Glomerular endothelial cell (primary cell): Measurements from ENCODE around the gene SV2B. TPM values are rescaled to one million over a fixed set of nuclear protein-coding genes. Genes with fewer than 3 reads are reported as not detected.
"Not testable (repeated sequence)": the region's sequence is repeated elsewhere in the genome, so short reads cannot be mapped to it uniquely, and the experiment has no call there.

Source experiments
- DNase-seq: peaks from one replicate; pipeline ENCODE4 v3.0.0-alpha.2; 2011; ENCODE audit warnings: low read depth, low spot score; ENCODE audit errors: extremely low read depth
- total RNA-seq: library from RNA; depleted of rRNA; stranded (reverse); fragments of >200 nt; gene quantifications from 2 replicates; pipeline ENCODE4 v1.2.3, GENCODE V29; 2015

The SV2B gene, protein sequence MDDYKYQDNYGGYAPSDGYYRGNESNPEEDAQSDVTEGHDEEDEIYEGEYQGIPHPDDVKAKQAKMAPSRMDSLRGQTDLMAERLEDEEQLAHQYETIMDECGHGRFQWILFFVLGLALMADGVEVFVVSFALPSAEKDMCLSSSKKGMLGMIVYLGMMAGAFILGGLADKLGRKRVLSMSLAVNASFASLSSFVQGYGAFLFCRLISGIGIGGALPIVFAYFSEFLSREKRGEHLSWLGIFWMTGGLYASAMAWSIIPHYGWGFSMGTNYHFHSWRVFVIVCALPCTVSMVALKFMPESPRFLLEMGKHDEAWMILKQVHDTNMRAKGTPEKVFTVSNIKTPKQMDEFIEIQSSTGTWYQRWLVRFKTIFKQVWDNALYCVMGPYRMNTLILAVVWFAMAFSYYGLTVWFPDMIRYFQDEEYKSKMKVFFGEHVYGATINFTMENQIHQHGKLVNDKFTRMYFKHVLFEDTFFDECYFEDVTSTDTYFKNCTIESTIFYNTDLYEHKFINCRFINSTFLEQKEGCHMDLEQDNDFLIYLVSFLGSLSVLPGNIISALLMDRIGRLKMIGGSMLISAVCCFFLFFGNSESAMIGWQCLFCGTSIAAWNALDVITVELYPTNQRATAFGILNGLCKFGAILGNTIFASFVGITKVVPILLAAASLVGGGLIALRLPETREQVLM
- 9.9 and 28.6 TPM in 2 replicates for total RNA-seq

DNA sequence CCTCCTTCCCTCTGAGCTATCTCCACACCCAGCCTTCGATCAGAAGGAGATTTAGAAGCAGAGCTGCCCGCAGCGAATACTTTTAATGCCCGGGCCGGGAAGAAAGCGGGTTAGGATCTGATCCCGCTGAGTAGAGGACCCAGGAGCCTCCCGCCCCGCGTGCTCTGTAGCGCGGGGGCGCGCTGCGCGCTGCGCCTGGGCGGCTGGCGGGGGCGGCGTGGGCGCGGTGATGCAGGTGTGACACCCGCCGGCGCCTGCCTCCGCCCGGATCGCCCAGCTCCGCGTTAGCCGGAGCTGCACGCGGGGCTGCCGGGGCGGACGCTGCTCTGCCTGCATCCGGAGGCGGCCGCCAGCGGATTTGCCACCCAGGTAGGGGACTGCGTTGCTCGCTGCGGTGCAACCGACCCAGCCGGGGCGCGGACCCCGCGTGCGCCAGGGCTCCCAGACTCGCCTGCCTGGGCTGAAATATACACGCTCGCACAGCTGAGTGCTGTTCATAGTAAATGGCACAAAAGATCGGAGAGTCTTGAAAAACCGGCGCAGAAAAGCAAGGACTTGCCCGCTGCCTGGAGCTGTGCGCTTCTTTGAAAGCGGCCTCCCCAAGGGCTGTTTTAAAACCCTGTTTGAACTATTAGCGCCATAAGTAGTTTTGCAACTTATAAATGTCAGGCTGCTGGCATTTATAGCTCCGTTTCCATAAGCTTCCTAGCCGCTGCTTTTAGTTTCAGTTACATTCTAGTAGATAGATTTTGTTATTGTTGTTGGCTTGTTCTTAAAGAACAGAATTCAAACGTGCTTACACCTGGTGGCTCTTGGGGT is at the start of gene SV2B:
Gene SV2B, plus strand, starts transcription at position 263 of the 819 bp plus-strand sequence. CDS start 126,007 bp downstream, outside the sequence.
- DNase-seq: no peak

DNA sequence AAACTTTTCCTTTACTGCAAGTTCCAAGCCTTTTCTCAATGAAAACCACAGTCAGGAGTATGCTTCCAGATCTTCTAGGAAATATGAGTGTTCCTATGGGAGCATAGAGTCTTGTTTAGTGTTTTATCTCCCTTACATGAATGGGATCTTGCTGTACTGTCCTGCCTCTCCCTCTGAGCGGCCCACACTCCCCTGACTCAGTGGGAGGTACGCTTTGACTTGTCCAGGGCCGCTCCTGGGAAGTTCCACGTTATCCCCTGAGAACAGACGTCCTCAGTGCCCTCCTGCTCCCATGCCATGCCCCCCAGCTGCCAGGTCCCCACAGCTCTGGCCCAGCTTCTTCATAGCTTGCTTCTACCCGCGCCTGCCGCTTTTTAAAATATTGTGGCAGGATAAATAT is 48.8 kb upstream of the SV2B start:
- no peak for DNase-seq

DNA sequence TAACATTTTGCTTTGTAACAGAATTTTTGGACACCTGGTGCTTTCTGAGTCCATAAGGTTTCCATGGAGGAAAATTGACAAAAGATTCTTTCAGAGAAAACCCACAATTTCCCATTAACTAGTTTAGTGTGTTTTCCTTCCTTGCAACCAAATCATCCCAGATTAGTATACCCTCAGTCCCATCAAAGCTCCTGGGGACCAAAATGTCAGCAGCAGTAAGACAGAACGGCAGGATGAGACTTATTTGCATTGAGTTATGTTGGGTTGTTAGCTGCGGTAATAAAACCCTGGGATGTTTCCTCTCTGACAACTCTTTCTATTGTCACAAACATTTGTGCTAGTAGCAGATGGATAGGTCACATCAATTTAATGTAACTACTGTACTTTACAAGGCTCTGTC is 45.2 kb upstream of the SV2B start:
- no peak for DNase-seq

DNA sequence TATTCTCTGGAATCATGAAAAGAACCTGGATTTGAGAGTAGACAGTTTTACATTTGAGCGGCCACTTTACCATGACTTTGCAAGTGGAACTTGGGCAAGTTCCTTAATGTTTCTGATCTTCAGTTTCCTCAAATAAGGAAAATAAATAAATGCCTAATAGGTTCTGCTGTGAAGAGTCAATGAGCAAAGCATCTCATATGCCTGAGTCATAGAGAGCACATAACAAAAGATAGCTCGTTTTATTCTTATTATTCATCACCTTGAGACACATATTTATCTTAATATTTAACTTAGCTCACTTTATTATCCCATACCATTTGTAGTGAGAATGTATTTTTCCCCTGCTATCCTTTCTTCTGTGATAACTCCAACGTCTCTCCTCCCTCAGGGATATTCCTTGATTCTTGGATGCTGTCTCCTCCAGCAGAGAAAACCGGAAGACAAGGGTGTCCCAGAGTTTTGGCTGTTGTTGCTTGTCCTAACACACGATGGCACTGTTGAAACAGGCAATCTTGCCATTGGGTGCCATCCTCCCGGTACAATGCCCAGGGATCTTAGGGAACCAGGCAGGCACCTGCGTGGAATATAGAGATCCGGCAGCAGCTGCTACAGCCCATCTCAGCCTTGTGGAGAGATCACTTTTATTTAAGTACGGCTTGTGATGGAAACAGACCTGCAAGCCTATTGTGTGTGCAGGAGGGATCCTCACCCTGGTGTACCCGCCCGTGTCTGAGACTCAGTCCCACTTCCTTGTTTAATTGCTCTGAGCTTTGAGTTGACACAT is 44.3 kb upstream of the SV2B start:
- peak; percentile 10 for DNase-seq

DNA sequence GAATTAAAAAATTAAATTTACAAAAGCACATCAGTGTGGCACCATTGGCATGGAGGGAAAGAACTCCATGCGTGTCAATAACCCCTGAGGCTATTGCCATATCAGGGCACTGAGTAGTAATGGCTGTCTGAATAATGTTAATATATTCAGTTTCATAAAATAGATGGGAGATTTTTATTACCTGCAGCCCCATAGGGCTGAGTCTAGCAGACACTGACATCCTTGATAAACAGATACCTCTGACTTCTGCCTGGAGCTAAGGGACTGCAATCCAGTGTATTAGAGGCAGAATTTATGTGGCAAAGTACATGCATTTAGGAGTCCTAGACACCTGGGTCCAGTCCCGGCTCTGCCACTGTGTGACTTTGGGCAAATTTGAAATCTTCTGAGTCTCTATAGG is 38.8 kb upstream of the SV2B start:
- DNase-seq: no peak

DNA sequence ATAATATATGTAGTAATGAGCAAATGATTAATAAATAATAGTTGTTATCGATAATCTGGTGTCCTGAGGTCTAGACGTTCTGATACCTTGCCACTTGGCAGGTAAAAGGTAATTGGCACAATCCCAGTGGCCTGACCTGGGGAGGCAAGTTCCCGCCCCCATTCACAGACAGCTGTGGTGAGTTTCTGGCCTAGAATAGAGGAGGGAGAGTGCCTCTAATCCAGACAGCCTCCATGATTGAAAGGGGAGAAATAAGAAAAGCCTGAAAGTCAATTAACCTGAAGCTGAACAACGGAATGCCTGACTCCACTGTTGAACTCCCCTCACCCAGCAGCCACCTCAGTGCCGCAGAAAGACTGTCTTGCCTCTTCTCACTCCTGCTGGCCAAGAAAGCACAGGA is 38.1 kb upstream of the SV2B start:
- DNase-seq: no peak

DNA sequence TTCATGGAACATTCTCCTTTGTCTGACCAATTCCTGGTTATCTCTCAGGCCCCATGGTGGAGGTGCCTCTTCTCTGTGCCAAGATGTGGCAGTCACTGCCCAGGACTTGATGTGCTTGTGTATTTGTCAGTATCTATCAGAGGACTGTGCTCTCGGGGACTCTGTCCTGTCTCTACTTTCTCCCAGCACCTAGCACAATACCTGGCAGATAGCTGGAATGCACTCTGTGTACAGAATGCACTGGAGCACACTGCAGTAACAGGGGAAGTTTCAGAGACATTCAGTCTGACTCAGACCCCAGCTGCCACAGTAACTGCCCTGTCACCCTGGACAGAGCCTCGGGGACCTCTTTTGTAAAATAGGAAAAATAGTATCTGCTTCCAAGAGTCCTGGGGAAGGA is 34.6 kb upstream of the SV2B start:
- no peak for DNase-seq

DNA sequence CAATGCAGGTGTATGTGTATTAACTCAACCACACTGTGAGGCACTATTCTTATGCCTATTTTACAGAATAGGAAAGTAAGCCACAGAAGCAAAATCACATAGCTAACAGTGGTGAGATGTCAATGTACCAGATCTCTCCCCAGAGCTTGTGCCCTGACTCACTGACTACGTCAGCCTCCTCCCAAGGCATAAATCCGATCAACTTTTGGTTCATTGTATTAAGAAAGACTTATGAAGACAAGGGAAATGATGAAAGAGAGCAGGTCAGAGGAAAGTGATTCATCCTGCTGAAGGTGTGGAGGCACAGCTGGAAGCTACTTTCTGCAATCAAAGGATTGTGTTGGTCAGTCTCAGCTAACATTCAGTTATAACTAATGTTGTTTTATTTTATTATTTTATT is 33.0 kb upstream of the SV2B start:
- no peak for DNase-seq

DNA sequence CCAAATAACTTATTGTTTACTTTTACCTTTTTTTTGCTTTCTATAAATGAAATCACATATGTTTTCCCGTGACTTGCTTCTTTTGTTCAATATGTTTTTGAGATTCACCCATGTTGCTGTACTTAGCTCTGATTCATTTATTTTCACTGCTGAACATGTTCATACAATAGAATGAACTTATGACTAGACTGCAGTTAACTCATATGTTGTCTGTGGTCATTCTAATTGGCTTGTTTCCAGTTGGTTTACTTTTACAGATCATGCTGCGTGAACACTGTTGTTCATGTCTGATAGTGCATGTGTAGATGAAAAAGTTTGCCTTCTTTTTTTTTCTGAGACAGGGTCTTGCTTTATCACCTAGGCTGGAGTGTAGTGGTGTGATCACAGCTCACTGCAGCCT is 31.6 kb upstream of the SV2B start:
- no peak for DNase-seq

DNA sequence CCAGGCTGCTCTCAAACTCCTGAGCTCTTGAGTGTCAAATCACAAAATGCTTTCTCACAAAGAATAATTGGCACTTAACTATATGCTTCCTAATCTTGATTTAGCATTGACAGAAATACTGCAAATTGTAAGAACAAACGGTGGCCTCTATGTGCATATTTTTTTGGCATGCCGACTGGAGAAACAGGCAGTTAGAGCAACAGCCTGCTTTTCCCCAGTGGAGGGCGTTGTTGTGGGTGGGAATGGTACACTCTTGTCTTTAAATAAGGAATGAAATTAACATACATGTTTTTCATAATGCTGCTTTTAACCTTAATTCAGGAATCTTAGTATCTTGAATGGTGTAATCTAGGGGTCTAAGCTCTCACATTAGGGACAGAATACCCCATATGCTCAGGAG is 31.1 kb upstream of the SV2B start:
- DNase-seq: no peak

DNA sequence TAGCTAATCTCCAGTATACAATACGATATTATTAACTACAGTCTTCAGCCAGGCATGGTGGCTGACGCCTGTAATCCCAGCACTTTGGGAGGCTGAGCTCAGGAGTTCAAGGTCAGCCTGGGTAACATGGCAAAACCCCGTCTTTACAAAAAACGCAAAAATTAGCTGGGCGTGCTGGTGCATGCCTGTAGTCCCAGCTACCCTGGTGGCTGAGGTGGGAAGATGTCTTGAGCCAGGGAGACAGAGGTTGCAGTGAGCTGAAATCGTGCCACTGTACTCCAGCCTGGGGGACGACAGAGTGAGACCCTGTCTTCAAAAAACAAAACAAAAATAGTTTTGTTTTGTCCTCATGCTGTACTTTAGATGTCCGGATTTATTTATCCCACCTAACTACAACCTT is 29.2 kb upstream of the SV2B start:
- no peak for DNase-seq

DNA sequence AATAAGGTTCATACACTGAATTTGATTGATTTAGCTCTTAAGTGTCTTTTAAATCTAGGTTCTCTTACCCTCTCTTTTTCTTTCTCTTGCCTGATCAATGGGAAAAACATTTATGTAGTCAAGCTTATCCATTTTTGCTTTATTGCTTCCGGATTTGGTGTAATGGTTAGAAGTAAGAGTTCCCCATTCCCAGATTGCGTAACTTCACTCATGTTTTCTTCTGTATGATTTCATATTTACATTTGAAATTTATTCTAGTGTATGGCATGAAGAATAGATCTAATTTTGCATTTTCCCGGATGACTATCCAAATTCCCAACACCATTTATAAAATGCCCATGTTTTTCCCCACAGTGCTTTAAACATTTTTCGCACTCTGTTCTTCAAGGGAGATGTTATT is 27.9 kb upstream of the SV2B start:
- no peak for DNase-seq

DNA sequence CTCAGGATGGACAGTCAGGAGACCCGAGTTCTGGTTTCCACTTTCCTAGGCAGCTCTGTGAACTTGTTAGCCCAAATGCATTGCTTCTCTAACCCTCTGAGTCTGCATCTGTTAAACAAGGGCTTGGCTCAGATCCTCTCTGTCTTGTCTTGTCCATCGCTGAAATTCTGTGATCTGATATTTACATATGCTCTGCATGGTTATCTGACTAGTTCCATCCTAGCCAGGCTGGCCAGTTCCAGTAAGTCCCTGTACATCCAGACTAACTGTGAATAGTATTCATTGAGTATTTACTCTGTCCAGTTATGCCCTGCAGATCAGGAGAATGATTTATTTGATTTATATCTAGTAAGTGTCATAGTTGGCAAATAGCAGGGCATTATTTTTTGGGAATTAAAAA is 27.0 kb upstream of the SV2B start:
- no peak for DNase-seq

DNA sequence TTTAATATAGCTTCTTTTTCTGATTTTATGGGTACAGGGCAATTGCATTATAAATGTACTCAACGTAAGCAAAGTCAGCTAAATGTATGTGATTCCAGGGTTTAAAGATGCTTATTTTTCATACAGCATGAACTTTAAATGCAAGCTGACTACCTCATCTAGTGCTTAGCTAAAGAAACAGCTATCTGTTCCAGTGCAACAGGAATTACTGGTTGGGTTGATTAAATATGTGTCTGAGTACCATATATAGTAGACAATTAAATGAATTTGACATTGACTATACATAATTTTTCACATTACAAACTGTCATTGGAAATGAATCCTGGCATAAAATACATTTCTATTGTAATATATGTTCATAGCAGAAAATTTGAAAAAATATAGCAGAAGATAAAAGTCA is 26.3 kb upstream of the SV2B start:
- no peak for DNase-seq

DNA sequence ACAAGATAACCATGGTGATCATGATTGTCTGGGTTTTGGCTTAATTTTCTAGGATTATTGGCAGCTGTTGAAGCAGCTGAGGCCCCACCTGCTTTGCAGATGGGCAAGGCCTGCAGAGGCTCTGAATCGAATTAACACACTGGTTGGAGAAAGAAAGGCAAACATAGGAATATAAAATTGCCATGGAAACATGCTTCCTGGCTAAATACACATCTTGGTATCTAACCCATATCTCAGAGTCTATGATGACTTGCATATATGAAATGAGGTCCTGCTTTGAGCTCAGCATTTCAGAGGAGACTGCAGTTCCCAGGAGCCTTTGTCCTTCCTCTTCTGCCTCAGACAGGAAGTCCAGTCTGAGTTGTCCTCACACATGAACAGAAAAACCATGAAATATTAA is 24.3 kb upstream of the SV2B start:
- DNase-seq: no peak

DNA sequence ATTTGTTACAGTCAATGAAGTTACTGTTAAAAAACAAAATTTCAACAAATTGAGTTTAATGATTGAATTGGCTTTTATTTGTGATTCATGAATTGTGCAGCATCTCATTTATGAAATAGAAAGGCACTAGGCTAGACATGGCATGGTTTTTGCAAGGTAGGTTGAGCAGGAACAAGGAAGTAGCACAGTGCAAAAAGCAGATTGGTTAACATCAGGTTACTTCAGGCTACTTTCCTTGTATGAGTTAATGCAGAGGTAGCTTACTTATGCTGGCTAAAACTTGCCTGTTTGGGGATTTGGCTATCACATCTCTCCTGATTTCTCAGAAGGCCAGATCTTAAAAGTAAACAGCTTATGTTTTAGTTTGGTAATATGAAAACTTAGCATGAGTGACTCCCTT is 23.0 kb upstream of the SV2B start:
- DNase-seq: no peak

DNA sequence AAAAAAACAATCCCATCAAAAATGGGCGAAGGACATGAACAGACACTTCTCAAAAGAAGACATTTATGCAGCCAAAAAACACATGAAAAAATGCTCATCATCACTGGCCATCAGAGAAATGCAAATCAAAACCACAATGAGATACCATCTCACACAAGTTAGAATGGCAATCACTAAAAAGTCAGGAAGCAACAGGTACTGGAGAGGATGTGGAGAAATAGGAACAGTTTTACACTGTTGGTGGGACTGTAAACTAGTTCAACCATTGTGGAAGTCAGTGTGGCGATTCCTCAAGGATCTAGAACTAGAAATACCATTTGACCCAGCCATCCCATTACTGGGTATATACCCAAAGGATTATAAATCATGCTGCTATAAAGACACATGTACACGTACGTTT is 6.2 kb upstream of the SV2B start:
- not testable (repeated sequence) for DNase-seq

DNA sequence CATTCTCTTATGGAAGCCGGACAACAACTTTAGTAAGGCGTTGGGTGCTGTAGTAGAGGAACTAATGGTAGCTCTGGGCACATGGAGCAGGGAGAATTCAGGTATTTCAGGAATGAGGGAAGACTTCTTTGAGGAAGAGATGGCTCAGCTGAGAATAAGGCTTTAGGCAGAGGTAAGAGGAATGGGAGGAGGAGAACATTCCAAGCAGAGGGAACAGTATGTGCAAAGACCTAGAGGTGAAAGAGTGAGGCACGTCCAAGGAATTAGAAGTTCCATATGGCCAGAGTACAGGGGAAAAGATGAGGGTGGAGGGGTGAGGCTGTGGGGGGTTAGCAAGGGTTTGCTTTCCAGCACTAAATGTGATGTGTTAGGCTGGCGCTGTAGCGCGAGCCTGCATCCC is 1.6 kb upstream of the SV2B start:
- no peak for DNase-seq

DNA sequence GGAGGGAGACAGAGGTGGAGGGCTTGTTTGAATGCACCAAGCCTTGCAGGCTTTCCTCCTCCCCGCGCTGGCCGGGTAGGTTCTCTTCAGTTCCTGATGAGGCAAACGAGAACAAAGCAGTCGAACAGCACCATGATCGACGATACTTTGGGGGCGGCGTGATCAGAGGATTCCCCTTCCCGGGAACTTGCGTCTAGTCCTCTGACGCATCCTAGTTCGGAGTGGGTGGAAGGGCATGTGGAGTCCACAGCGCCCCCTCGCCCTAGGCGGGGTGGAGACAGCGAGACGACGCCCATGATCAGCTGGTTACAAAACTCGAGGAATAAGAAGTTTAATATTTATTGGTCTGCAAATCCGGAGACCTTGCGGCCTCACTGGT is 452 bp upstream of the SV2B start:
- no peak for DNase-seq

DNA sequence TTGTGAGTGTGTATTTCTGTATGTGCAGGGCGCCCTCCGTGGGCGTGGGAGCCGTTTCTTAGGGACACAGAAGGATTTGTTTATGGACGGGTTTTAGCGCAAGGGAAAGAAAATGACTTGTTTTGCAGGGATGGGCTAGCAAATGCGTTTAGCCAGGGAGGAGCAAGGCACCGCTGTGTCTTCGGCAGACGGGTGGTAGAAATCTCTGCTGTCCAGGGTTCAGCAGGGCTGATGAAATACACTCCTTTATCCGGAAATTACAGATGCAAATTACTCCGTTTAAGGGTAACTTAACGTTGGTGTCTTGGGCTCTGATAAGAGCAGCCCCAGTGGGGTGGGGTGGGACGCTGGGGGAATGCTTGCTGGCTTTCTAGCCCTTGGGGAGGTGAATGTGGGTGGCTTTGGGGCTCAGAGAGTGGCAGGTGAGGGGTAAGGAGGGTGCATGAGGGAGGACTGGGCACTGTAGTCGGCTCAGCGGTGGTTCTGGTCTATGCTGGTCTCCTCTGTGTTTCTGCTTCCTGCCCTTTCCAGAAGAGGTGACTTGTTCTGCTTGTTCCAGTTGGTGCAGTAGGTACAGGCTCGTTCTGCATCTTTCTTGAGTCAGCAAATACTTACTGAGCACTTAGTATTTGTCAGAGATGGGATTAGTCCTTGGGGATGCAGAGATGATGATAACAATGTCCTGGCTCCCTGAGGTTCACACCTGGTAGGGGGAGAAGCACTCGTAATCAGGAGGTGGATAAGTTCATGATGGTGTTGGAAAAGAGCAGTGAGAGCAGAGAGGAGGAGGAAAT is 954 bp downstream of the SV2B start:
- DNase-seq: no peak
